22Rv1 (cell line): ENCODE measurements around the gene PTPRB.

Experiments used
- H3K27ac ChIP-seq: fragments of 450-650 bp; 2 replicates; pipeline ENCODE4 v1.5.1; 2017
- ZFX ChIP-seq: fragments of 450-650 bp; IDR thresholded peaks from 2 replicates; pipeline ENCODE4 v1.6.1; 2017; ENCODE audit warnings: antibody characterized with exemption, borderline replicate concordance
- TF ChIP-seq, protein P1 (sequence below): fragments of 450-650 bp; IDR thresholded peaks from 2 replicates; pipeline ENCODE4 v1.5.1; 2017; ENCODE audit warnings: mild to moderate bottlenecking

Gene PTPRB

DNA sequence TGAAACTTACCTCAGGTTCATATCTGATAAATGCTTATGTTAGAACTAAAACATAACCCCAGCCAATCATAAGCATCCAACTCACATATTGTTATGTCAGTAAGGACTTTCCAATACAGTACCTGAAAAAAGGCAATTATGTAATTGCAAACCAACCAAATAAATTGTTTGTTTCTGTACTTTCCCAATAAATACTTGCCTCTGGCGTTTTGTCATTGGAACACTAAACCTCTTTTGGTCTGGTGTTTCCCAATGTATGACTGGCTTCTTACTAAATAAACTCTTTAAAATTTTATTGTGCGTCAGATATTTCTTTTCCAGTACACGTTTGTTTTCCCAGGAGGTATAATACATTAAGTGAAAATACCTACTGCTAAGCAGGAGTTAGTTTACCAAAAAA is 6.7 kb upstream of the PTPRB start:
- peak overlapping the region; percentile 93 for H3K27ac ChIP-seq
- TF ChIP-seq ZFX = no peak
- TF ChIP-seq, protein P1, sequence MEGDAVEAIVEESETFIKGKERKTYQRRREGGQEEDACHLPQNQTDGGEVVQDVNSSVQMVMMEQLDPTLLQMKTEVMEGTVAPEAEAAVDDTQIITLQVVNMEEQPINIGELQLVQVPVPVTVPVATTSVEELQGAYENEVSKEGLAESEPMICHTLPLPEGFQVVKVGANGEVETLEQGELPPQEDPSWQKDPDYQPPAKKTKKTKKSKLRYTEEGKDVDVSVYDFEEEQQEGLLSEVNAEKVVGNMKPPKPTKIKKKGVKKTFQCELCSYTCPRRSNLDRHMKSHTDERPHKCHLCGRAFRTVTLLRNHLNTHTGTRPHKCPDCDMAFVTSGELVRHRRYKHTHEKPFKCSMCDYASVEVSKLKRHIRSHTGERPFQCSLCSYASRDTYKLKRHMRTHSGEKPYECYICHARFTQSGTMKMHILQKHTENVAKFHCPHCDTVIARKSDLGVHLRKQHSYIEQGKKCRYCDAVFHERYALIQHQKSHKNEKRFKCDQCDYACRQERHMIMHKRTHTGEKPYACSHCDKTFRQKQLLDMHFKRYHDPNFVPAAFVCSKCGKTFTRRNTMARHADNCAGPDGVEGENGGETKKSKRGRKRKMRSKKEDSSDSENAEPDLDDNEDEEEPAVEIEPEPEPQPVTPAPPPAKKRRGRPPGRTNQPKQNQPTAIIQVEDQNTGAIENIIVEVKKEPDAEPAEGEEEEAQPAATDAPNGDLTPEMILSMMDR = no peak

DNA sequence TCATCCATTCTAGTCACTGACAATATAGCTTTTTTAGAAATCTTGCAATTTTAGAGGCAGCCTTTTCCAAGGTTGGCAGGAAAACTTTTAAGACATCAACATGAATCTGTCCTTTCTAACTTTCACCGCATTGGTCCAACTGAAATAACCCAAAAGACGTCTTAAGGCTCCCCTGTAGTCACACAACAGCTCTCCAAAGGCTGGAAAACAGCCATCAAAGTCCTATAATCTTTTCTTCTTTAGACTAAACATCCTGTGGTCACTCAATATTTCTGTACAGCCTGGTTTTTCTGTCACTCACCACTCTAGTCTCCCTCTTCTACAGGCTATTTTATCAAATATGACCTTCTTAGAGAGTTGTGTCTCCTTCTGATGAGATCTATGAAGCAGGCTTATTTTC is 4.5 kb upstream of the PTPRB start:
- peak overlapping the region; percentile 93 for H3K27ac ChIP-seq
- TF ChIP-seq ZFX = no peak
- TF ChIP-seq, protein P1 = no peak

DNA sequence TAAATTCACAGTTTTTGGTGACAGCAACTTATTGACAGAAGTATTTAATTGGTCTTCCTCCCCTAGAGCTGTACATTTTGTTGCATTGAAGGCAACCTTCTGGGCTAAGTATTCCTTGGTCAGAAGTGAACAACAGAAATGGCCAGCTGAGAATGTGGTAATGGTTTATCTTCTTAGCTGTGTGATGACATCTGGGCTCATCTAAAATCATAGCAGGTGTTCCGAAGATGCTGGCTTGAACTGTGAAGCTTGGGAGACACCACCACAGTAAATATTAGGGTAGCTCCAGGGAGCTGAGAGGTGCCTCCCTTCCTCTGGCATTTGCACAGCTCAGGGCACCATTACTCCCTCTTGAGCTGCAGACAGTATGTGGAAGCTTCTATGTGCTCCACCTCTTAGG is 3.7 kb upstream of the PTPRB start:
- peak overlapping the region; percentile 93 for H3K27ac ChIP-seq
- TF ChIP-seq, protein P1 = no peak
- TF ChIP-seq ZFX = no peak

DNA sequence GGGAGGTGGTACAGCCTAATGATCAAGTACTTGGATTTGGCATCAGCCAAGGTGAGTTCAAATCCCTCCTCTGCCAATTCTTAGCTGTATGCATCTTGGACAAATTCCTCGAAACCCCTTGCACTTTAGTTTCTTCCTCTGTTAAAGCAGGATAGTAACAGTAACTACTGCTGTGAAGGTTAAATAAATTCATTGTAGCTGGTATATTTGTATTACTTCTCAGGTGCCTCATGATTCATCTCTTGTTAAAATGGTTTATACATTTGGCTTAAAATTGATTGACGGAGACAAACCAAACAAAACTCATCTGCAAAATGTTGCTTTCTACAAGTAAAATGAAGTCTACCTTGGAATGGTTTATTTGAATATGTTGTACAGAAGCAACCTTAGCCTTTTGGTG is 2.3 kb upstream of the PTPRB start:
- TF ChIP-seq, protein P1 = no peak
- TF ChIP-seq ZFX = no peak
- peak overlapping the region; percentile 93 for H3K27ac ChIP-seq

DNA sequence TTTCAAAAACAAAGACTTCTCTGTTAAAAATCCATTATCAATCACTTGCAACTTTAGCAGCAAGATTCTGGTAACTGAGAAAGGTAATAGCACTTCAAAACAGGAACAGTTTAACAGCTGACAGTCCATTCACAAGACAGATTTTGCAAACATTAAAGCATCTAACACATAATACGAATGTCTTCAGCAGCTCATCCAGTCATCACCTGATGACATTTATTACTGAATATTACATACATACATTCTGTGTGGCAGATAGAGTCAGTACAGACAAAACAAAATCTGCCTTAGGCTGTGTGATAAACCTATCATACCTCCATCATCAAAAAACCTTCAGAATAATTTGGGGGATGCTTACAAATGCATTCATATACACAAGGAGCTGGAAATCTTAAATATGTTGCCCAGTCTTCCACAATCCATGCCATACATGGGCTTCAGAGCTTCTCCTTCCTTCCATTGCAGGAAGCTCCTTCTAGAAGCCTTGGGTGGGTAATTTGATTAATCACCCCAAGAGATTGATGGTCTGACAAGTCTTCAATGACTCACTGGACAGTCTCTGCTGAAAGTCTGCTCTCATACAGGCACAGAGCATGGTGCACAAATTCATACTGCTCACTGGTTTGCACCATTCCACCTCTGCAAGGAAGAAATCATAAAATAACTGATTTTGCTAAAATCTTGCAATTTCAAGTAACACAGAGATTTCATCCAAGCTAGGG is 1.6 kb upstream of the PTPRB start:
- no peak for TF ChIP-seq ZFX
- TF ChIP-seq, protein P1 = no peak
- peak overlapping the region; percentile 93 for H3K27ac ChIP-seq

DNA sequence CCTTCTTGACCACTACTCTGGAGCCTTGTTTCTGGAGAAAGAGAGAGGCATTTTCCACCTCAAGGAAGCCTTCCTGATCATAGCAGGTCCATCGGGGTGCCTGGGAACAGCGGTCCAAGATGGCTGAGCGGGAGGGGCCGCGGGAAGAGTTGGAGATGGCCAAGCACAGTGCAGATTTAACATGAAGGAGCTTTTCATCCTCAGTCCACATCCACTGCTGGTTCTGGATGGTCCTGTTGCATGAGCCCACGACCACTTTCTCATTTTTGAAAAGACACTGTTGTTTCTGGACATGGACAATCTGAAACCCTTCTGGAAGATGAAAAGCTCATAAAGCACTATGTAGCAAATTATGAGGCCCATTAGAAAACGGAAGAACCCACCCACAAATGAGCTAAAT is 1.5 kb downstream of the PTPRB start:
- TF ChIP-seq, protein P1 = no peak
- TF ChIP-seq ZFX = no peak
- H3K27ac ChIP-seq = no peak overlapping the region

DNA sequence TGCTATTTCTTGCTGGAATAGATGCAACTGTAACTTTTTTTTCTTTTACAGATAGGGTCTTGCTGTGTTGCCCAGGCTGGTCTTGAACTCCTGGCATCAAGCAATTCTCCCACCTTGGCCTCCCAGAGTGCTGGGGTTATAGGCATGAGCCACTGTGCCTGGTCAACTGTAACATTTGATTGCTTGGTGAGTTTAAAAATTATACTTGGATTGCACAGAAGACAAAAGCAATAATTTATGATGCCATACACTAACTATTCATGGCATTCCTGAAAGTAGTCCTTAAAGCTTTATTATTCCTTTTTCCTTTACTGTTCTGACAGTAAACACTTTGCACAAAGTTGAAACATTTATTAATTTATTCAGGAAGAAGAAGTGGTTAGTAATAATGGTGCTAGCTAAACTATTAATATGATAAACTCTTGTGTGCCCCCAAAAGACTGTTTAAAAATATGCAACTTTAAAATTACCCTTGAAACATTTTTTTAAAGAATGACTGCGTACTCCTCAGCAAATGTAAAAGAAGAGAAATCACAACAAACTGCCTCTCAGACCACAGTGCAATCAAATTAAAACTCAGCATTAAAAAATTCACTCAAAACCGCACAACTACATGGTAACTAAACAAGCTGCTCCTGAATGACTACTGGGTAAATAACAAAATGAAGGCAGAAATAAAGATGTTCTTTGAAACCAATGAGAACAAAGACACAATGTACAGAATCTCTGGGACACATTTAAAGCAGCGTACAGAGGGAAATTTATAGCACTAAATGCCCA is 8.3 kb downstream of the PTPRB start:
- H3K27ac ChIP-seq = no peak overlapping the region
- TF ChIP-seq, protein P1 = no peak
- TF ChIP-seq ZFX = no peak
